IPS-18a (cell line): ENCODE measurements around the gene CCDC141.
"Not testable (repeated sequence)": the region's sequence is repeated elsewhere in the genome, so short reads cannot be mapped to it uniquely, and the experiment has no call there.

Experiments
- H3K27ac ChIP-seq: one replicate; pipeline ENCODE4 v1.5.1; 2013; ENCODE audit warnings: low read length
- H3K27me3 ChIP-seq: one replicate; pipeline ENCODE4 v1.6.1; 2013; ENCODE audit warnings: mild to moderate bottlenecking, low read length; ENCODE audit not compliant: control insufficient read depth, insufficient read depth
- H3K36me3 ChIP-seq: one replicate; pipeline ENCODE4 v1.6.1; 2013; ENCODE audit warnings: low read depth, low read length; ENCODE audit not compliant: control insufficient read depth
- H3K4me1 ChIP-seq: one replicate; pipeline ENCODE4 v1.6.1; 2013; ENCODE audit warnings: low read depth, low read length; ENCODE audit not compliant: control insufficient read depth
- H3K4me3 ChIP-seq: one replicate; pipeline ENCODE4 v1.5.1; 2013; ENCODE audit warnings: low read length
- H3K9ac ChIP-seq: one replicate; pipeline ENCODE4 v1.6.1; 2013; ENCODE audit warnings: mild to moderate bottlenecking, low read length, moderate library complexity
- H3K9me3 ChIP-seq: one replicate; pipeline ENCODE4 v1.6.1; 2013; ENCODE audit warnings: low read depth, low read length; ENCODE audit not compliant: control insufficient read depth

The CCDC141 gene

DNA sequence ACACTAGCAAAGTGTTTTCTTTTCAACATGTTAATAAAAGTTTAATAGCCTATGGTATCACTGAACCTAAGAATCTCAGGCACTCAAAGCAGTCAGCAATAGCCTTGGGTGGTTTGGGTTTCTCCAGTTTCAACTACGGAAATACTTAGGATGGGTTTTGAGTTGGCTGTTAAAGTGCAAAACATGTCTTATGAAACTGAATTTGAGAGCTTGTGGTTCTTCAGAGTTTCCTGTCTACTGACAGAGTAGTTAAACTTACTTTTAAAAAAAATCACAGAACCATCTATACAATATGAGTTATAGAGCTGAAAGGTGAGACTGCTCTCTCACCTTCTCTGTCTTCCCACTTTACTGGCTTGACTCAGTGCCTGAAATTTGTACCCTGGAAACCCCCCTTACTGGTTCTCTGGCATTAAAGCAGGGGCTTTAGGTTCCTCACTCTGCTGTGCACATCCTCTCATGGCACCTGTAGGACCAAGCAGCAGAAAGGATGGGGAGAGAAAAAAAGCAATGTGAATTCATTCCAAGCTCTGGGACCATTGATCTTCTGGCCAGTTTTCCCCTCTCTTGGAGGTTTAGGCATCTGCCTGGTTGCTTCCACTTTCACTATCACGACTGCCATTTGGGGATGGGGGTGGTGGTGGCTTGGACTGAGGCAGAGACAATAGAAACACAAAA, 18.1 kb downstream of the CCDC141 start:
- Histone ChIP-seq H3K27ac (no peak overlapping the region), H3K36me3 (no peaks in the 10 kb centered on the region), H3K4me3 (no peak overlapping the region), H3K9me3 (peaks cover 7% of the 10 kb centered on the region), H3K4me1 (peaks cover 7% of the 10 kb centered on the region), H3K27me3 (no peaks in the 10 kb centered on the region), H3K9ac (no peak overlapping the region)

DNA sequence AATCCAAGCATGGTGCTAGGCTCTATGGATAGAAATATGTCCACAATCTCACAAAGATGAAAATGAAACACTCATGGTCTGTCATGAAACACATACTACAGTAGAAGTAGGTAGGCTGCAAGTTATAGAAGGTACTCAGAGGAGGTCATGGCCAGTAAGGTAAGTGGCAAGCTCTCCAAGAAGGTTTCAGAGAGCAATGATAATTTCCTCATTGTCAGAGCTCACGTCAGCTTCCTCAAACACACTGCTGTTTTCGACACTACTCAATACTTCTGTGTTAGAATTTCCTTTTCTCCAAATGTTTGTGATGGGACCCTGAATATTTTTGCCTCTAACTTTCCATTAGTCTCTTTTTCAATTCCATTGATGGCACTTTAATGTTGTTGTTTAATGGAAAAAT, 25.5 kb downstream of the CCDC141 start:
- Histone ChIP-seq H3K9me3 (peaks cover 7% of the 10 kb centered on the region), H3K36me3 (no peaks in the 10 kb centered on the region), H3K9ac (no peak overlapping the region), H3K4me1 (no peaks in the 10 kb centered on the region), H3K4me3 (no peak overlapping the region), H3K27ac (no peak overlapping the region), H3K27me3 (no peaks in the 10 kb centered on the region)

DNA sequence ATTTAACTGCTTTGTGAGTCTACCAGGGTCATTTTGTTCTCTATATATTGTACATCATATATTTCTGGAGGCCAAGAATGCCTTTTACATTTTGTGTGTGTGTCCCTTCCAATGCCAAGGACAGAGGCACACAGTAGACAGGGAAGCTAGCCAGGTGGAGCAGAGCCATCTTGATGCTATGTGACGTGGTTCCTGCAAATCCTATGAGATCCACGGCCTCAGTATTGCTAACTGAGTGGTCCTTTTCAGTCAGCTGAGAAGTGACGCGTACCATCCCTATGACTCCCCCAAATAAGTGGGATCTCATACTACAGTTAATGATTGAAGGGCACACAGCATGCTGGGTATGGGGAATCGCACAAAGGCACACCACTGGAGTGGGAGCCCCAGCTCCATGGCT, 27.3 kb downstream of the CCDC141 start:
- no peak overlapping the region for H3K27ac ChIP-seq
- H3K4me3 ChIP-seq = no peak overlapping the region
- H3K9ac ChIP-seq = no peak overlapping the region
- peaks cover 2% of the 10 kb centered on the region for H3K9me3 ChIP-seq
- no peaks in the 10 kb centered on the region for H3K36me3 ChIP-seq
- no peaks in the 10 kb centered on the region for H3K4me1 ChIP-seq
- H3K27me3 ChIP-seq = no peaks in the 10 kb centered on the region

DNA sequence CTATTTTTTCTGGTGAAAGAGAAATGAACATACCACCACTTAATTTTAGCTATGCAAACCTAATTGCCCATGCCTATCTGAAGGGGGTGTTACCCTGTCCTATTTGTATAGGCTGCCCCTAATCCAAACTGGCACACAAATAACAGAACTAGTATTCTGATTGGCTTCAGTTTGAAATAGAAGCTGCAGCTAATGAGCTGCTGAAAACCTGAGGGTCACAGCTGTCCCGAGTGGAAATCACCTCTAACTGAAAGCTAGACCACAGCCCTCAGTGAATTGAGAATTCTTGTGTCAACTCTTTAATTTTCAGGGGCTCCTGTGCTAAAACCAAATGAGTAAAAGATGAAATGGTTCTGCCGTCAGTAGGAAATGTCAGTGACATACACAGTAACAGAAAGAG, 28.7 kb downstream of the CCDC141 start:
- no peaks in the 10 kb centered on the region for H3K36me3 ChIP-seq
- H3K4me3 ChIP-seq = no peak overlapping the region
- no peaks in the 10 kb centered on the region for H3K4me1 ChIP-seq
- no peaks in the 10 kb centered on the region for H3K27me3 ChIP-seq
- no peaks in the 10 kb centered on the region for H3K9me3 ChIP-seq
- no peak overlapping the region for H3K9ac ChIP-seq
- H3K27ac ChIP-seq = no peak overlapping the region

DNA sequence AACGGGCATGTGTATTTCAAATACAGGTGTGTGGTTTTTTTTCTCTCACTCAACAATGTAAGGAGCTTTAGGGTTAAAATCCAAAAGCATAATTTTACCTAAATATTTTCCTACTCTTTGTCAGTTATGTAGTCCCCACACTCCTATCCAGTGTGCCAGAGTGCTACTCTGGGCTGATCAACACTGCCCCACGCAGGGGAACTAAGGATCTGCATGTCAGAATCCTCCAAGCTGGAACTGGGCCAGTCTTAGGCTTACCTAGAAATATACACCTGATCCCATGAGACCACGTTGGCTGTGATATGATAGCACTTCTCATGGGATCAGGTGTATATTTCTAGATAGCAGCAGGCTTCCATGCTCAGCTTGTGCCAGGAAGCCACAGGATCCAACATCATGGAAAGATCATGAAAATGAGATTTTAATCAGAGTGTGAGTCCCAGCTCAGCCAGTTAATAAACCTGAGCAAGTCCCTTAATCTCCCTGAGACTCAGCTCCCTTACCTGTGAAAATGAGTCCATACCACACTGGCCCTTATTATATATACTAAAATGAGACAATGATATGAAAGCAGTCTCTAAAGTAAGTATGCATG, 29.7 kb downstream of the CCDC141 start:
- Histone ChIP-seq H3K4me1 (no peaks in the 10 kb centered on the region), H3K9ac (no peak overlapping the region)

DNA sequence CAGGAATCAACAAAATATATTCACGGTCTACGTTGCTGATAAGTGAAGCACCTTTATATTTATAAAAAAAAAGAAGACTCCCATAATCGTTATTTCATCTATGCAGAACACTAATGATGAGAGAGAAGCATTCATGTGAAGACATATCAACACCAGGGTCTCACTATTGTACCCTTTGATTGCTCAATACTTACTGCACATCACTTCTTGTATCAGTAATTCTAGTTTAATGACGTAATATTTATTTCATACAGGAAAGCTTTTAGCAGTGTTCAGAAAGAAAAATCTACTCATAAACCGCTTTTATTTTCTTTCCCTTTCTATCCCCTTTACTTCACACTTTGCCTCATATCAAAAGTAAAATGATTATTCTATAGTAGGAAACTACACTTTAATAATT, 30.7 kb downstream of the CCDC141 start:
- H3K4me3 ChIP-seq = no peak overlapping the region
- no peaks in the 10 kb centered on the region for H3K4me1 ChIP-seq
- no peaks in the 10 kb centered on the region for H3K9me3 ChIP-seq
- no peak overlapping the region for H3K27ac ChIP-seq
- H3K36me3 ChIP-seq = no peaks in the 10 kb centered on the region
- H3K27me3 ChIP-seq = no peaks in the 10 kb centered on the region
- no peak overlapping the region for H3K9ac ChIP-seq

More for the DNA sequence above, 29.7 kb downstream of the CCDC141 start:
- no peaks in the 10 kb centered on the region for H3K27me3 ChIP-seq
- no peaks in the 10 kb centered on the region for H3K36me3 ChIP-seq
- H3K27ac ChIP-seq = no peak overlapping the region
- H3K4me3 ChIP-seq = no peak overlapping the region
- H3K9me3 ChIP-seq = no peaks in the 10 kb centered on the region

DNA sequence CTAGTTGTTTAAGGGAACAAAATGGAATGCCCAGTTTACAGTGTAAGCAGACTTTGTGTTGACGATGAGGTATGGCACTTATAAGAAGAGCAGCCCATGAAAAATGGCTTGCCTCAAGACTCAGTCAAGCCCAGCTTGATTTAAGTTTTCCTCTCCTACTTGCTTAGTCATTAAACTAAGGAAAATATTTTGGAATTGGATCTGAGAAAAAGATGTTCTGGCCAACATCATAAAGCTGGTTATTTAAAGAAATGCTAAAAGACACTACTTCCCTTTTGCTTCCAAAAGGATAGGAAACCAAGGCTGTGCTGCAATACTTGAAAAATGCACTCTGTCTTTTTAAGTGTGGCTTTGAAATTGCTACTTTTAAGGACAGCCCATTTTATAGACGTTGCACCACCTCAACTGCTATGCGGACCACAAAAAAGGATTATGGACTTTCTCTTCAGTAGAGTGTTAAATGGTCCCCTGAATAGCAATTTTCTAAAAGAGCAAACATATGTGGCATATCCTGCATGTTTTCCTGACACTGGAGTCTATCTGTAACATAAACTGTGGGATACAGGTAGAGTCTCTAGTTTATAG, 32.1 kb downstream of the CCDC141 start:
- H3K36me3 ChIP-seq = no peaks in the 10 kb centered on the region
- no peaks in the 10 kb centered on the region for H3K27me3 ChIP-seq
- H3K4me3 ChIP-seq = no peak overlapping the region
- no peaks in the 10 kb centered on the region for H3K4me1 ChIP-seq
- H3K9me3 ChIP-seq = no peaks in the 10 kb centered on the region
- H3K9ac ChIP-seq = no peak overlapping the region
- no peak overlapping the region for H3K27ac ChIP-seq

DNA sequence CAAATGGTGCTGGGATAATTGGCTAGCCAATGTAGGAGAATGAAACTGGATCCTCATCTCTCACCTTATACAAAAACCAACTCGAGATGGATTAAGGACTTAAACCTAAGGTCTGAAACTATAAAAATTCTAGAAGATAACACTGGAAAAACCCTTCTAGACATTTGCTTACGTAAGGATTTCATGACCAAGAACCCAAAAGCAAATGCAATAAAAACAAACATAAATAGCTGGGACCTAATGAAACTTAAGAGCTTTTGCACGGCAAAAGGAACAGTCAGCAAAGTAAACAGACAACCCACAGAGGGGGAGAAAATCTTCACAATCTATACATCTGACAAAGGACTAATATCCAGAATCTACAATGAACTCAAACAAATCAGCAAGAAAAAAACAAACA, 35.7 kb downstream of the CCDC141 start:
- not testable (repeated sequence) for H3K4me1 ChIP-seq, H3K36me3 ChIP-seq, H3K9ac ChIP-seq, H3K27me3 ChIP-seq, H3K4me3 ChIP-seq, H3K27ac ChIP-seq, H3K9me3 ChIP-seq

DNA sequence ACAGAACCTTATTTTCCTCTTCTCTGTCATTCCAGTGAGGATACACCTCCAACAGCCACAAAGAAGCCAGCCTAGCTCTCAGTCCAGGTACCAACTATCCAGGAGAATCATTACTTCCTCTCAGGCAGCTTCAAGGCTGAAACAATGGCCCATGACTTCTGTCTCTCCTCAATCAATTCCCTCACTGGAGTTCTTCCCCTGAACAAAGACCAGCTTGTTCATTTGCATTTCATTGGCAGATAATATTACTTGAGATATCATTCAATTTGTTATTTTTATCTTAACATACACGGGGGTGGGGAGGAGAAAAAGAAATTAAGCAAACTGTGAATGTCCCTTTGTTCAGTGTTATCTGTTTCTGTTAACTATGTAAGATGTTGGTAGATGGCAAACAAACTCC, 44.0 kb downstream of the CCDC141 start:
- Histone ChIP-seq H3K4me1 (no peaks in the 10 kb centered on the region), H3K27me3 (no peaks in the 10 kb centered on the region), H3K27ac (no peak overlapping the region), H3K9me3 (no peaks in the 10 kb centered on the region), H3K36me3 (no peaks in the 10 kb centered on the region), H3K9ac (no peak overlapping the region), H3K4me3 (no peak overlapping the region)

DNA sequence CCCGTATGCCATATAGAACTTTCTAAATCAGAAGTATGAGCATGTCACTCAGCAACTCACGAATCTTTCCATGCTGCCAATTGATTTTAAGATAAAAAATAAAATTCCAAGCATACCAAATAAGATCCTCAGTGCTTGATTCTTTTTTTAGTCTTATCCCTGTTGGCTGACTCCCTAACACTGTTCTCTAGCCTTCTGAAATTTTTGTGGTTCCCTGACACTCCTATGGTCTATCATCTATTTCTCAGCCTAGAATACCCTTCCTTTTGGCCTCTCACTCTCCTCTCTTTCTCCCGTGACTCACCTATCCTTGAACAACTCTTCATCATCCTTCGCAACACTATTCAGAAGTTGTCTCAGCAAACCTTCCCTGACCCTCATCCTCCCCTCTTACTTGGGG, 50.5 kb downstream of the CCDC141 start:
- H3K27ac ChIP-seq = no peak overlapping the region
- no peak overlapping the region for H3K9ac ChIP-seq
- H3K36me3 ChIP-seq = no peaks in the 10 kb centered on the region
- H3K9me3 ChIP-seq = peaks cover 2% of the 10 kb centered on the region
- H3K27me3 ChIP-seq = no peaks in the 10 kb centered on the region
- no peaks in the 10 kb centered on the region for H3K4me1 ChIP-seq
- H3K4me3 ChIP-seq = no peak overlapping the region

DNA sequence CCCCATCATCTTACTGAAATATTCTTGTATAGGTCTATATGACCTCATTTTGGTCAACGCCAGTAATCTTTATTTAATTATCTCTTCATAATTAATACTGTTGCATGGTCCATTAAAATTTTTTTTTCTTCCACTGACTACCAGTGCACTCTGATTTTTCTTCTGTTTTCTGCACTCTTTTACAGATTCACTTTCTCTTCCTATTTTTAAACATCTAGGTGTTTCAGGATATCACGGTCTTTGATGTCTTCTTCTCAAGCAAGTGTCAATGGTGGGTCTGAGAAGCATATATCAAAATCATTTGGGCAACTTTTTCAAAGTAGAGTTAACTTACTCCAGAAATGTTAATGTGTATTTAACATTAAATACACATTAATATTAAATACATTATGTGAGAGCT, 51.4 kb downstream of the CCDC141 start:
- Histone ChIP-seq H3K4me1 (no peaks in the 10 kb centered on the region), H3K27ac (no peak overlapping the region), H3K9ac (no peak overlapping the region), H3K36me3 (no peaks in the 10 kb centered on the region), H3K4me3 (no peak overlapping the region), H3K9me3 (peaks cover 5% of the 10 kb centered on the region), H3K27me3 (no peaks in the 10 kb centered on the region)

DNA sequence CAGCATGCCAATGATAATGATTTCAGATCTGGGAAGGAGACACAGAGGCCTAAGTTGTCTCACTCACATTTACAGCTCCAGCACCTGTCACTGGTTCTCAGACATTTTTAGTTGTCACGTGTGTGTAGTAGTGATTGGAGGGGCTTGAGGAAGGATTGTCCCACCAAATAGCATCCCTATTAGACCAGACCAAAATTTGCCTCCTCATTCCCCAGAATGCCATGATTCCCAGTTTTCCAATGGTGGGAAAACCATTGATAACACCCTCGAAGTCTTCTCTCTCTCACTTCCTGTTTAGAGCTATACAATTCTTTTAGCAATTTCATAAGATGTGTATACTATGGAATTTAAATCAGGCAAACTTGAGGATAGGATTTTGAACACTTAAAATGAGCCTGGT, 52.5 kb downstream of the CCDC141 start:
- peaks cover 5% of the 10 kb centered on the region for H3K9me3 ChIP-seq
- no peaks in the 10 kb centered on the region for H3K27me3 ChIP-seq
- no peaks in the 10 kb centered on the region for H3K36me3 ChIP-seq
- no peak overlapping the region for H3K9ac ChIP-seq
- H3K27ac ChIP-seq = no peak overlapping the region
- H3K4me1 ChIP-seq = no peaks in the 10 kb centered on the region
- H3K4me3 ChIP-seq = no peak overlapping the region
